Measurements from ENCODE around the gene ZNF385B.

Gene ZNF385B

GRCh38 chr2:179899666-179900065 is 38.3 kb upstream of the ZNF385B start:
- no peak for TF ChIP-seq CEBPB (IDR thresholded peaks at IDR 0.05)
- TF ChIP-seq, protein P1, sequence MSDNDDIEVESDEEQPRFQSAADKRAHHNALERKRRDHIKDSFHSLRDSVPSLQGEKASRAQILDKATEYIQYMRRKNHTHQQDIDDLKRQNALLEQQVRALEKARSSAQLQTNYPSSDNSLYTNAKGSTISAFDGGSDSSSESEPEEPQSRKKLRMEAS (IDR thresholded peaks at IDR 0.05), result no peak
- no peak for TF ChIP-seq FOXM1 (IDR thresholded peaks at IDR 0.05; ENCODE audit: borderline replicate concordance, low read depth)
- TF ChIP-seq EP300 (IDR thresholded peaks at IDR 0.05; ENCODE audit: borderline replicate concordance), result no peak
- TF ChIP-seq, protein P2, sequence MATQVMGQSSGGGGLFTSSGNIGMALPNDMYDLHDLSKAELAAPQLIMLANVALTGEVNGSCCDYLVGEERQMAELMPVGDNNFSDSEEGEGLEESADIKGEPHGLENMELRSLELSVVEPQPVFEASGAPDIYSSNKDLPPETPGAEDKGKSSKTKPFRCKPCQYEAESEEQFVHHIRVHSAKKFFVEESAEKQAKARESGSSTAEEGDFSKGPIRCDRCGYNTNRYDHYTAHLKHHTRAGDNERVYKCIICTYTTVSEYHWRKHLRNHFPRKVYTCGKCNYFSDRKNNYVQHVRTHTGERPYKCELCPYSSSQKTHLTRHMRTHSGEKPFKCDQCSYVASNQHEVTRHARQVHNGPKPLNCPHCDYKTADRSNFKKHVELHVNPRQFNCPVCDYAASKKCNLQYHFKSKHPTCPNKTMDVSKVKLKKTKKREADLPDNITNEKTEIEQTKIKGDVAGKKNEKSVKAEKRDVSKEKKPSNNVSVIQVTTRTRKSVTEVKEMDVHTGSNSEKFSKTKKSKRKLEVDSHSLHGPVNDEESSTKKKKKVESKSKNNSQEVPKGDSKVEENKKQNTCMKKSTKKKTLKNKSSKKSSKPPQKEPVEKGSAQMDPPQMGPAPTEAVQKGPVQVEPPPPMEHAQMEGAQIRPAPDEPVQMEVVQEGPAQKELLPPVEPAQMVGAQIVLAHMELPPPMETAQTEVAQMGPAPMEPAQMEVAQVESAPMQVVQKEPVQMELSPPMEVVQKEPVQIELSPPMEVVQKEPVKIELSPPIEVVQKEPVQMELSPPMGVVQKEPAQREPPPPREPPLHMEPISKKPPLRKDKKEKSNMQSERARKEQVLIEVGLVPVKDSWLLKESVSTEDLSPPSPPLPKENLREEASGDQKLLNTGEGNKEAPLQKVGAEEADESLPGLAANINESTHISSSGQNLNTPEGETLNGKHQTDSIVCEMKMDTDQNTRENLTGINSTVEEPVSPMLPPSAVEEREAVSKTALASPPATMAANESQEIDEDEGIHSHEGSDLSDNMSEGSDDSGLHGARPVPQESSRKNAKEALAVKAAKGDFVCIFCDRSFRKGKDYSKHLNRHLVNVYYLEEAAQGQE (IDR thresholded peaks at IDR 0.05; ENCODE audit: low read depth), result no peak
- no peak for TF ChIP-seq CREB1 (IDR thresholded peaks at IDR 0.05; ENCODE audit: low read depth)
- TF ChIP-seq RAD21 (IDR thresholded peaks at IDR 0.05; ENCODE audit: low read depth), result no peak
- no peak for TF ChIP-seq ZBTB7A (IDR thresholded peaks at IDR 0.05; ENCODE audit: low read depth)
- no peak for TF ChIP-seq TEAD4 (IDR thresholded peaks at IDR 0.05)
- TF ChIP-seq EGR1 (IDR thresholded peaks at IDR 0.05), result no peak
- TF ChIP-seq TCF12 (IDR thresholded peaks at IDR 0.05; ENCODE audit: low read depth), result no peak
- TF ChIP-seq, protein P3, sequence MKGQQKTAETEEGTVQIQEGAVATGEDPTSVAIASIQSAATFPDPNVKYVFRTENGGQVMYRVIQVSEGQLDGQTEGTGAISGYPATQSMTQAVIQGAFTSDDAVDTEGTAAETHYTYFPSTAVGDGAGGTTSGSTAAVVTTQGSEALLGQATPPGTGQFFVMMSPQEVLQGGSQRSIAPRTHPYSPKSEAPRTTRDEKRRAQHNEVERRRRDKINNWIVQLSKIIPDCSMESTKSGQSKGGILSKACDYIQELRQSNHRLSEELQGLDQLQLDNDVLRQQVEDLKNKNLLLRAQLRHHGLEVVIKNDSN (IDR thresholded peaks at IDR 0.05), result no peak
- no peak for TF ChIP-seq TAF1 (IDR thresholded peaks at IDR 0.05; ENCODE audit: low read depth)
- no peak for TF ChIP-seq NFIC (IDR thresholded peaks at IDR 0.05)
- TF ChIP-seq YY1 (IDR thresholded peaks at IDR 0.05; ENCODE audit: low read depth), result no peak

DNA sequence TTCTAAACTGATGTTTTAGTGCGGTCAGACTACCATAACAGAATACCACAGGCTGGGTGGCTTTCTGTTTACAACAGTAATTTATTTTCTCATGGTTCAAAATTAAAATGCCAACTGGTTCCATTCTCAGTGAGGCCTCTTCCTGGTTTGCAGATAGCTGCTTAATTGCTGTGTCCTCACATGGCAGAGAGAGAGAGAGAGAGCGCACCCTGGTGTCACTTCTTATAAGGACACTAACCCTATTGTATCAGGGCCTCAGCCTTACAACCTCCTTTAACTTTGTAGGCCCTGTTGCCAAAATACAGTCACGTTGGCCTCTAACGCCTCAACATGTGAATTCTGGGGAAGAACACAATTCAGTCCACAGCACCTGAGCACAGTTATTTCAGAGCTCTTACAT is 37.5 kb upstream of the ZNF385B start:
- TF ChIP-seq CEBPB (IDR thresholded peaks at IDR 0.05) (no peak), RAD21 (IDR thresholded peaks at IDR 0.05; ENCODE audit: low read depth) (peak; percentile 39)
- TF ChIP-seq, protein P2 (IDR thresholded peaks at IDR 0.05; ENCODE audit: low read depth), result no peak

DNA sequence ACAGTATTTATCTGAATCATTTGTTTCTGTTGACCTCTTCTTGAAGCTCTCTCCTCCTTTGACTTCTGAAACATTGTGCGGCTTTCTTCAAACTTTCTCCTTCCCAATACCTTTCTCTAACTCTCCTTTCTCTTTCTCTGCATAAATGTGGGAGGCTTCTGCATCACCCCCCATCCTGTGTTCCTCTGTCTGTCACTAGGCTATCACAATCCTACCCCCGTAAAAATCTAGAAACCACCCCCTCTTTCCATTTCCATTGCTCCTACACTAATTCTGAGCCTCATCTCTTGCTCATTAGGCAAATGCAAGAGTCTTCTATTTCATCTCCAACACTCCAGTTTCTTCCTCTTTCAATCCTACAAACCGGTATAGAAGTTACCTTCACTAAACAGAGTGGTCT is 32.2 kb upstream of the ZNF385B start:
- TF ChIP-seq RAD21 (IDR thresholded peaks at IDR 0.05; ENCODE audit: low read depth) (no peak), TAF1 (IDR thresholded peaks at IDR 0.05; ENCODE audit: low read depth) (no peak), TEAD4 (IDR thresholded peaks at IDR 0.05) (no peak), CREB1 (IDR thresholded peaks at IDR 0.05; ENCODE audit: low read depth) (no peak), FOXM1 (IDR thresholded peaks at IDR 0.05; ENCODE audit: borderline replicate concordance, low read depth) (no peak), CEBPB (IDR thresholded peaks at IDR 0.05) (no peak), ZBTB7A (IDR thresholded peaks at IDR 0.05; ENCODE audit: low read depth) (no peak), EP300 (IDR thresholded peaks at IDR 0.05; ENCODE audit: borderline replicate concordance) (no peak), EGR1 (IDR thresholded peaks at IDR 0.05) (no peak), TCF12 (IDR thresholded peaks at IDR 0.05; ENCODE audit: low read depth) (no peak), NFIC (IDR thresholded peaks at IDR 0.05) (no peak), YY1 (IDR thresholded peaks at IDR 0.05; ENCODE audit: low read depth) (no peak)
- TF ChIP-seq, protein P2 (IDR thresholded peaks at IDR 0.05; ENCODE audit: low read depth), result no peak
- TF ChIP-seq, protein P1 (IDR thresholded peaks at IDR 0.05), result no peak
- TF ChIP-seq, protein P3 (IDR thresholded peaks at IDR 0.05), result no peak

DNA sequence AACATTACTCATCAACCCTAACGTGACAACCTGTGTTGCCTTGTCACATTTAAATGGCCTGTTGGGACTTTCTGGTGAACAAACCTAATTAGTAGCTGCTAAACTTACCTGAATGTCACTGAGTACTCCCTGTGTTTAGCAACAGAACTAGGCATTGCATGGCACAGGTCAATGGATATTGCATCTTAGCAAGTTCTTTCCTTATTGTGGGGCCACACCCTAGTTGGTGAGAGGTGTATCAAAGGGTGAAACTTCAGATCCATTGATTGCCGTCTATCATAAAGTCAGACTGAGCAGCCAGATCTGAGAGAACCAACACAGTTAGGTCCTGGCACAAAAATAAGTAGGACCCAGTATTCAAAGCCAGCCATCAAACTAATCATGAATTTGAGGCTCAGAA is 29.8 kb upstream of the ZNF385B start:
- no peak for TF ChIP-seq FOXM1 (IDR thresholded peaks at IDR 0.05; ENCODE audit: borderline replicate concordance, low read depth)
- TF ChIP-seq CREB1 (IDR thresholded peaks at IDR 0.05; ENCODE audit: low read depth), result no peak
- no peak for TF ChIP-seq ZBTB7A (IDR thresholded peaks at IDR 0.05; ENCODE audit: low read depth)
- no peak for TF ChIP-seq EGR1 (IDR thresholded peaks at IDR 0.05)
- TF ChIP-seq CEBPB (IDR thresholded peaks at IDR 0.05), result no peak
- TF ChIP-seq, protein P1 (IDR thresholded peaks at IDR 0.05), result no peak
- TF ChIP-seq, protein P3 (IDR thresholded peaks at IDR 0.05), result no peak
- TF ChIP-seq RAD21 (IDR thresholded peaks at IDR 0.05; ENCODE audit: low read depth), result no peak
- no peak for TF ChIP-seq YY1 (IDR thresholded peaks at IDR 0.05; ENCODE audit: low read depth)
- TF ChIP-seq, protein P2 (IDR thresholded peaks at IDR 0.05; ENCODE audit: low read depth), result no peak
- TF ChIP-seq TCF12 (IDR thresholded peaks at IDR 0.05; ENCODE audit: low read depth), result no peak
- TF ChIP-seq TEAD4 (IDR thresholded peaks at IDR 0.05), result no peak
- no peak for TF ChIP-seq TAF1 (IDR thresholded peaks at IDR 0.05; ENCODE audit: low read depth)
- TF ChIP-seq EP300 (IDR thresholded peaks at IDR 0.05; ENCODE audit: borderline replicate concordance), result no peak

Measured in Ishikawa (cell line).